ENCODE results near the gene PIGBOS1. TPM values are rescaled to one million over a fixed set of nuclear protein-coding genes. Genes with fewer than 3 reads are reported as not detected.
A peak's percentile ranks its signal among the peaks of the same experiment; 100 is the strongest.

The PIGBOS1 gene
- total and polyA plus RNA-seq, 9 of the 15 experiments (the other 6 are each of a cell fraction or from before 2014, with no cell fraction given): 25.2 to 76.2 (median 46.0) TPM

DNA sequence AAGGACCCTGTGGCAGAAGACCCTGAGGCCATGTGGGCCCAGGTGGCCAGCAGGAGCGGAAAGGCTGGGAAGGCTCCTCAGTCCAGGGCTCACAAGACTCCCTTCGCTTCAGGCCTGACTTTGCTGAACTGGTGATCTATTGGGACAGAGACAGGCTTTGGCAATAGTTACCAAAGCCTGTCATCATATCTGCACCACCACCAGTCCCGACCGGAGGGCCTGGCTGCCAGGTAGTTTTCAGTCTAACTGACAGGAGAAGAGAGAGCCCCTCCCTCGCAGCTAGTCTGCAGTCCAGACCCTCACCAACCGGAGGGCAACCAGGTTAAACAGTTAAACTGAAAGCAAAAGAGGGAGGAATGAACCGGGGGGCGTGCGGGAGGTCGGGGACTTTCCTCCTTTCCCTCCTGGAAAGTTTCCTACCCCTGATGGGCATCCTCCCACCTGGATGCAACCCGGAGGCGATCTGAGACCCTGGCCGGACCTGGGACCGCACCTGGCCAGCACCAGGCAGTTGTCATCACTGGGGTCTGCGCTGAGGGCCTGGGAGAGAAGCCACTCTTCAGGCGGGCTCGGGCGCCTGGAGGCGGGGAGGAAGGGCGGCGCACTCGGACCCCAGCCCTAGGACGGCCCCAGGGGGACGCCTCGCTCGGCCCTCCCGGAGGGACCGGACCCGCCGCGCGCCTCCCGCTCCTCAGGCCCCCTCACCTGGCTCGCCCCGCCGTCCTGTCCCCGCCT, 29.7 kb downstream of the PIGBOS1 start (continued):
- TF ChIP-seq, protein P1, sequence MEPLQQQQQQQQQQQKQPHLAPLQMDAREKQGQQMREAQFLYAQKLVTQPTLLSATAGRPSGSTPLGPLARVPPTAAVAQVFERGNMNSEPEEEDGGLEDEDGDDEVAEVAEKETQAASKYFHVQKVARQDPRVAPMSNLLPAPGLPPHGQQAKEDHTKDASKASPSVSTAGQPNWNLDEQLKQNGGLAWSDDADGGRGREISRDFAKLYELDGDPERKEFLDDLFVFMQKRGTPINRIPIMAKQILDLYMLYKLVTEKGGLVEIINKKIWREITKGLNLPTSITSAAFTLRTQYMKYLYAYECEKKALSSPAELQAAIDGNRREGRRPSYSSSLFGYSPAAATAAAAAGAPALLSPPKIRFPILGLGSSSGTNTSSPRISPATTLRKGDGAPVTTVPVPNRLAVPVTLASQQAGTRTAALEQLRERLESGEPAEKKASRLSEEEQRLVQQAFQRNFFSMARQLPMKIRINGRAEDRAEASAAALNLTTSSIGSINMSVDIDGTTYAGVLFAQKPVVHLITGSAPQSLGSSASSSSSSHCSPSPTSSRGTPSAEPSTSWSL (CRISPR knock-in tag; IDR thresholded peaks at IDR 0.05; ENCODE audit: borderline replicate concordance): no peak
- no peak for TF ChIP-seq ZC3H4 (CRISPR knock-in tag; IDR thresholded peaks at IDR 0.05; ENCODE audit: borderline replicate concordance)
- no peak for TF ChIP-seq RBM17 (IDR thresholded peaks at IDR 0.05; ENCODE audit: borderline replicate concordance, low read depth, low read length)
- TF ChIP-seq SMAD1 (IDR thresholded peaks at IDR 0.05; ENCODE audit: low read depth, low read length, partially characterized antibody): no peak
- TF ChIP-seq, protein P2, sequence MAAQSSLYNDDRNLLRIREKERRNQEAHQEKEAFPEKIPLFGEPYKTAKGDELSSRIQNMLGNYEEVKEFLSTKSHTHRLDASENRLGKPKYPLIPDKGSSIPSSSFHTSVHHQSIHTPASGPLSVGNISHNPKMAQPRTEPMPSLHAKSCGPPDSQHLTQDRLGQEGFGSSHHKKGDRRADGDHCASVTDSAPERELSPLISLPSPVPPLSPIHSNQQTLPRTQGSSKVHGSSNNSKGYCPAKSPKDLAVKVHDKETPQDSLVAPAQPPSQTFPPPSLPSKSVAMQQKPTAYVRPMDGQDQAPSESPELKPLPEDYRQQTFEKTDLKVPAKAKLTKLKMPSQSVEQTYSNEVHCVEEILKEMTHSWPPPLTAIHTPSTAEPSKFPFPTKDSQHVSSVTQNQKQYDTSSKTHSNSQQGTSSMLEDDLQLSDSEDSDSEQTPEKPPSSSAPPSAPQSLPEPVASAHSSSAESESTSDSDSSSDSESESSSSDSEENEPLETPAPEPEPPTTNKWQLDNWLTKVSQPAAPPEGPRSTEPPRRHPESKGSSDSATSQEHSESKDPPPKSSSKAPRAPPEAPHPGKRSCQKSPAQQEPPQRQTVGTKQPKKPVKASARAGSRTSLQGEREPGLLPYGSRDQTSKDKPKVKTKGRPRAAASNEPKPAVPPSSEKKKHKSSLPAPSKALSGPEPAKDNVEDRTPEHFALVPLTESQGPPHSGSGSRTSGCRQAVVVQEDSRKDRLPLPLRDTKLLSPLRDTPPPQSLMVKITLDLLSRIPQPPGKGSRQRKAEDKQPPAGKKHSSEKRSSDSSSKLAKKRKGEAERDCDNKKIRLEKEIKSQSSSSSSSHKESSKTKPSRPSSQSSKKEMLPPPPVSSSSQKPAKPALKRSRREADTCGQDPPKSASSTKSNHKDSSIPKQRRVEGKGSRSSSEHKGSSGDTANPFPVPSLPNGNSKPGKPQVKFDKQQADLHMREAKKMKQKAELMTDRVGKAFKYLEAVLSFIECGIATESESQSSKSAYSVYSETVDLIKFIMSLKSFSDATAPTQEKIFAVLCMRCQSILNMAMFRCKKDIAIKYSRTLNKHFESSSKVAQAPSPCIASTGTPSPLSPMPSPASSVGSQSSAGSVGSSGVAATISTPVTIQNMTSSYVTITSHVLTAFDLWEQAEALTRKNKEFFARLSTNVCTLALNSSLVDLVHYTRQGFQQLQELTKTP (IDR thresholded peaks at IDR 0.05; ENCODE audit: low read depth in 1 of 2, partially characterized antibody in 2 of 2): peak in 1 of 2 experiments; percentile 24
- TF ChIP-seq, protein P3, sequence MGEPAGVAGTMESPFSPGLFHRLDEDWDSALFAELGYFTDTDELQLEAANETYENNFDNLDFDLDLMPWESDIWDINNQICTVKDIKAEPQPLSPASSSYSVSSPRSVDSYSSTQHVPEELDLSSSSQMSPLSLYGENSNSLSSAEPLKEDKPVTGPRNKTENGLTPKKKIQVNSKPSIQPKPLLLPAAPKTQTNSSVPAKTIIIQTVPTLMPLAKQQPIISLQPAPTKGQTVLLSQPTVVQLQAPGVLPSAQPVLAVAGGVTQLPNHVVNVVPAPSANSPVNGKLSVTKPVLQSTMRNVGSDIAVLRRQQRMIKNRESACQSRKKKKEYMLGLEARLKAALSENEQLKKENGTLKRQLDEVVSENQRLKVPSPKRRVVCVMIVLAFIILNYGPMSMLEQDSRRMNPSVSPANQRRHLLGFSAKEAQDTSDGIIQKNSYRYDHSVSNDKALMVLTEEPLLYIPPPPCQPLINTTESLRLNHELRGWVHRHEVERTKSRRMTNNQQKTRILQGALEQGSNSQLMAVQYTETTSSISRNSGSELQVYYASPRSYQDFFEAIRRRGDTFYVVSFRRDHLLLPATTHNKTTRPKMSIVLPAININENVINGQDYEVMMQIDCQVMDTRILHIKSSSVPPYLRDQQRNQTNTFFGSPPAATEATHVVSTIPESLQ (CRISPR knock-in tag; IDR thresholded peaks at IDR 0.05): no peak
- TF ChIP-seq TFAM (CRISPR knock-in tag; conservative IDR thresholded peaks at IDR 0.05): no peak
- peak; percentile 13; the same call in 1 of the 2 replicates for TF ChIP-seq SP1 (CRISPR knock-in tag; IDR thresholded peaks at IDR 0.05)
- TF ChIP-seq, protein P4, sequence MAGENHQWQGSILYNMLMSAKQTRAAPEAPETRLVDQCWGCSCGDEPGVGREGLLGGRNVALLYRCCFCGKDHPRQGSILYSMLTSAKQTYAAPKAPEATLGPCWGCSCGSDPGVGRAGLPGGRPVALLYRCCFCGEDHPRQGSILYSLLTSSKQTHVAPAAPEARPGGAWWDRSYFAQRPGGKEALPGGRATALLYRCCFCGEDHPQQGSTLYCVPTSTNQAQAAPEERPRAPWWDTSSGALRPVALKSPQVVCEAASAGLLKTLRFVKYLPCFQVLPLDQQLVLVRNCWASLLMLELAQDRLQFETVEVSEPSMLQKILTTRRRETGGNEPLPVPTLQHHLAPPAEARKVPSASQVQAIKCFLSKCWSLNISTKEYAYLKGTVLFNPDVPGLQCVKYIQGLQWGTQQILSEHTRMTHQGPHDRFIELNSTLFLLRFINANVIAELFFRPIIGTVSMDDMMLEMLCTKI (IDR thresholded peaks at IDR 0.05; ENCODE audit: partially characterized antibody): no peak
- no peak for TF ChIP-seq SNIP1 (IDR thresholded peaks at IDR 0.05; ENCODE audit: low read depth)
- TF ChIP-seq, protein P5, sequence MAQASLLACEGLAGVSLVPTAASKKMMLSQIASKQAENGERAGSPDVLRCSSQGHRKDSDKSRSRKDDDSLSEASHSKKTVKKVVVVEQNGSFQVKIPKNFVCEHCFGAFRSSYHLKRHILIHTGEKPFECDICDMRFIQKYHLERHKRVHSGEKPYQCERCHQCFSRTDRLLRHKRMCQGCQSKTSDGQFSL (CRISPR knock-in tag; IDR thresholded peaks at IDR 0.05): peak; percentile 50; the same call in 1 of the 2 replicates
- TF ChIP-seq, protein P5 (tag; IDR thresholded peaks at IDR 0.05): no peak
- TF ChIP-seq TEAD4 (IDR thresholded peaks at IDR 0.05; ENCODE audit: low read length): no peak; the same call in 1 of the 2 replicates
- TF ChIP-seq TEAD4 (CRISPR knock-in tag; IDR thresholded peaks at IDR 0.05; ENCODE audit: borderline replicate concordance): no peak
- TF ChIP-seq, protein P6, sequence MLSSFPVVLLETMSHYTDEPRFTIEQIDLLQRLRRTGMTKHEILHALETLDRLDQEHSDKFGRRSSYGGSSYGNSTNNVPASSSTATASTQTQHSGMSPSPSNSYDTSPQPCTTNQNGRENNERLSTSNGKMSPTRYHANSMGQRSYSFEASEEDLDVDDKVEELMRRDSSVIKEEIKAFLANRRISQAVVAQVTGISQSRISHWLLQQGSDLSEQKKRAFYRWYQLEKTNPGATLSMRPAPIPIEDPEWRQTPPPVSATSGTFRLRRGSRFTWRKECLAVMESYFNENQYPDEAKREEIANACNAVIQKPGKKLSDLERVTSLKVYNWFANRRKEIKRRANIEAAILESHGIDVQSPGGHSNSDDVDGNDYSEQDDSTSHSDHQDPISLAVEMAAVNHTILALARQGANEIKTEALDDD (IDR thresholded peaks at IDR 0.05): peak; percentile 83
